Ovary (tissue), 9 donors: Measurements from ENCODE around the gene TMPRSS13. TPM values are rescaled to one million over a fixed set of nuclear protein-coding genes. Genes with fewer than 3 reads are reported as not detected.

Experiments
- DNase-seq, 5 donors: peaks; one replicate each; pipeline ENCODE4 v3.0.0-alpha.2; 2019 to 2020
- H3K27ac ChIP-seq, 2 donors: fragments of 200-600 bp; one replicate each; pipeline versions ENCODE4 v1.5.1 to v1.8.0; 2019 to 2022
- H3K27me3 ChIP-seq: fragments of 200-600 bp; one replicate; pipeline ENCODE4 v1.8.0; 2022
- H3K36me3 ChIP-seq: fragments of 200-600 bp; sonication (generic); one replicate; pipeline ENCODE4 v1.5.1; 2019
- H3K4me1 ChIP-seq: one replicate; pipeline ENCODE4 v1.8.1; 2013; ENCODE audit warnings: mild to moderate bottlenecking, moderate library complexity; ENCODE audit not compliant: insufficient read depth
- H3K4me3 ChIP-seq: fragments of 200-600 bp; sonication (generic); one replicate; pipeline ENCODE4 v1.5.1; 2017
- H3K9me3 ChIP-seq, 2 donors: fragments of 200-600 bp in 1 of 2; sonication (generic) in 1 of 2; one replicate each; pipeline versions ENCODE4 v1.5.1 to v1.8.1; 2013 to 2019; ENCODE audit warnings: mild to moderate bottlenecking in 1 of 2, moderate library complexity in 1 of 2
- CTCF ChIP-seq, 3 donors: fragments of 450-650 bp in 2 of 3; fragments of 200-600 bp in 1 of 3; IDR thresholded peaks; one replicate each; pipeline versions ENCODE4 v1.5.1 to v1.8.0; 2016 to 2022; ENCODE audit warnings: antibody characterized with exemption in 3 of 3, mild to moderate bottlenecking in 1 of 3
- EP300 ChIP-seq: sonication (generic); formaldehyde crosslinking; IDR thresholded peaks from one replicate; pipeline ENCODE4 v1.6.1; 2017; ENCODE audit warnings: antibody characterized with exemption
- POLR2A ChIP-seq: fragments of 450-650 bp; IDR thresholded peaks from one replicate; pipeline ENCODE4 v1.6.1; 2017; ENCODE audit warnings: antibody characterized with exemption, mild to moderate bottlenecking, moderate library complexity
- WGBS, 3 donors: extraction: QIAGEN DNeasy Blood & Tissue Kit in 1 of 3; methylation state at CpG; one replicate each; pipeline versions ENCODE4 v1.1.5 to v1.1.7; 2013 to 2017; 5-methylcytosine and 5-hydroxymethylcytosine counted together
- intact Hi-C, 4 donors: fragments of 100-400 bp; cut with DNase I; formaldehyde crosslinking; loops; one replicate each; pipeline versions ENCODE4 v1.11.0 to v1.15.1; 2022 to 2023
- polyA plus RNA-seq, 2 donors: library from polyadenylated mRNA; stranded (reverse); fragments of 200-250 nt in 1 of 2; fragments of 350-450 nt in 1 of 2; fragmentation: Illumina TruSeq in 1 of 2; extraction: RNeasy Lipid Tissue Mini Kit (QIAGEN cat#74804) in 1 of 2; gene quantifications; one replicate each; pipeline ENCODE4 v1.2.3, GENCODE V29; 2013 to 2014
- total RNA-seq, 7 donors: library from RNA; depleted of rRNA in 2 of 7; stranded (reverse); fragments of >200 nt in 2 of 7; fragmentation: NEBNext Ultra II Directional in 3 of 7; extraction: Animal tissue kit (Norgen Biotek cat#: 25700) in 3 of 7; gene quantifications; one replicate each; pipeline versions ENCODE4 v1.1.0 to v1.2.4, GENCODE V29; 2016 to 2023
- donor health status: DM: no; HTN: no; CAD: no; lungs with moderate emphysema.
- donor health status: DM: no; HTN: no; CAD: no.
- donor health status: Bipolar disorder and iron deficiency.
- donor health status: DM: yes; HTN: yes; CAD: no.
- donor health status: DM: no; HTN: no; CAD: no.
- donor health status: DM: yes; HTN: yes; CAD: no.

The TMPRSS13 gene
- total and polyA plus RNA-seq, 9 donors, result 0.05 to 2.0 (median 0.22) TPM; not detected in 2

DNA sequence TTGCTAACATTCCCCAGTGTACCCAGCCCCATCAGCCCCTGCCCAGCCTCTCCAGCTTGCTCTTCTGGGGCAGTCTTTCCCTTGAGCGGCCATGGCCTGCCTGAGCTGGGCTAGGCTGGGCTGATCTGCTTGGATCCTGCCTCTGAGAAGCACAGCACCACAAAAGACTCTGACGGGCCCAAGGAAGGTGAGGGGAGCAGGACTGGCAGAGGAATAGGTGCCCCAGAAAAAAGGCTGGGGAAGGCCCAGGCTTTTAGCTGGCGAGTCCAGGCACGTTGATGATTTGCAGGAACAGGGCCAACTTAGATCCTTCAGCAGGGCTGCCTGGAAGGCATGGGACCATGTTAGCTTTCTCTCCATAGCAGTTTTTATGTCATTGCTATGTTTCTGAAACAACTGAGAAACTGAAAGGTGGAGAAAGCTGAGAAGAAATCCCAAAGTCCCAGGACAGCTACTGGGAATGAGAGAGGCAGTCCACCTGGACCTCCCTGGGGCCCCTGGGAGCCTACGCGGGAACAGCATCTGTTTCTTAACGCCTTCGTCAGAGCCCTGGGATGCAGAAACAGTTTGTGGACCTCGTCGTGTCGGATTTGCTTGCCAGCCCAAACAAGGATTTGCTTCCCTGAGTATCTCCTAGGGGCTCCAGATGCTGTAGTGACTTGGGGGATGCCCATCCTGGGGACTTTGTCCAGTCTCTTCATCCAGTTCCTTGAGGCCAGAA is 28.3 kb downstream of the TMPRSS13 start:
- no peak for TF ChIP-seq CTCF (IDR thresholded peaks at IDR 0.05)
- no peak for TF ChIP-seq POLR2A
- no peak for TF ChIP-seq EP300
- 82 to 90% (median 87%) methylated on average over 11 of the region's 11 CpGs for WGBS, 3 donors
- intact Hi-C loops, result no loop called here
- Histone ChIP-seq H3K27ac (no peak overlapping the region), H3K27me3 (no peaks in the 10 kb centered on the region), H3K4me3 (no peak overlapping the region), H3K36me3 (no peaks in the 10 kb centered on the region), H3K4me1 (no peaks in the 10 kb centered on the region), H3K9me3 (no peaks in the 10 kb centered on the region)
- peak in 2 of 5 donors; percentile 8 to 9 for DNase-seq

DNA sequence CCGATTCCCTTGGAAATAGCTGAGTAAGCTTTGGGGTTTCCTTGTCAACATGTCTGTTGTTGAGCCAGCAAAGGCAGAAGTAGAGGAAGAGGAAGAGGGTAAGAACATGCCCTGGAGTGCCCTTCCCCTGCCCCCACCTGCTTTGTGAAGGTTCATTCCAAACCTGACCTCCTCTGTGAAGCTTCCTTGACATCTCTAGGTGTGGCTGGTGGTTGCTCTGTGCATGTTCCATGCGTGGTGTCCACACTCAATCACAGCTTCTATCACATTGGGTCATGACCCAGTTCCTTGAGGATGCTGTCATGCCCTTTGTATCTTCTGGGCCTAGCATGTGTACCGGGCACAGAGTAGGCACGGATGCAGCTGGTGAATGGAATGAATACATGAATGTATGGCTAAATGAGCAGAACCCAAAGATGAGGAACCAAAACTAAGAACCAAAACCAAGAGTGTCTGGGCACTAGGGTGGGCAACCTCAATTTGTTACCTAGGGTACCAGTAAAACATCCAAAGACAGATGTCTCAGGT is 29.0 kb downstream of the TMPRSS13 start:
- Histone ChIP-seq H3K27ac (no peak overlapping the region), H3K9me3 (no peaks in the 10 kb centered on the region), H3K36me3 (no peaks in the 10 kb centered on the region), H3K27me3 (no peaks in the 10 kb centered on the region), H3K4me1 (no peaks in the 10 kb centered on the region), H3K4me3 (no peak overlapping the region)
- peak in 2 of 5 donors; percentile 3 to 6 for DNase-seq
- 73 to 95% (median 85%) methylated on average over 4 of the region's 4 CpGs for WGBS, 3 donors
- intact Hi-C loops, result no loop called here
- TF ChIP-seq POLR2A (no peak), CTCF (IDR thresholded peaks at IDR 0.05) (no peak), EP300 (no peak)

- peak in 4 of 5 donors; percentile 3 to 8 (median 6) for DNase-seq
- 73 to 82% (median 74%) methylated on average over 4 of the region's 4 CpGs for WGBS, 3 donors
Observed at GRCh38 chr11:117898059-117898458, 31.1 kb downstream of the TMPRSS13 start.

GRCh38 chr11:117892651-117893050 is 36.6 kb downstream of the TMPRSS13 start:
- Histone ChIP-seq H3K36me3 (no peaks in the 10 kb centered on the region), H3K27me3 (no peaks in the 10 kb centered on the region), H3K4me3 (no peak overlapping the region), H3K9me3 (no peaks in the 10 kb centered on the region), H3K4me1 (peaks cover 2% of the 10 kb centered on the region), H3K27ac (no peak overlapping the region)
- DNase-seq, result no peak
- intact Hi-C loops, result no loop called here
- TF ChIP-seq CTCF (IDR thresholded peaks at IDR 0.05) (no peak), EP300 (no peak), POLR2A (no peak)
- WGBS, 3 donors, result 92 to 99% (median 96%) methylated on average over 3 of the region's 3 CpGs

More at GRCh38 chr11:117898059-117898458, 31.1 kb downstream of the TMPRSS13 start:
- no peak overlapping the region for H3K4me3 ChIP-seq
- TF ChIP-seq CTCF (IDR thresholded peaks at IDR 0.05) (no peak), EP300 (no peak), POLR2A (no peak)
- intact Hi-C loops, result no loop called here
- no peak overlapping the region for H3K27ac ChIP-seq
- no peaks in the 10 kb centered on the region for H3K36me3 ChIP-seq
- no peaks in the 10 kb centered on the region for H3K27me3 ChIP-seq
- no peaks in the 10 kb centered on the region for H3K9me3 ChIP-seq
- no peaks in the 10 kb centered on the region for H3K4me1 ChIP-seq
